IMR-90 (cell line): ENCODE data around the gene TBCK. TPM values are rescaled to one million over a fixed set of nuclear protein-coding genes. Genes with fewer than 3 reads are reported as not detected.

ENCODE experiments used
- ATAC-seq: fragments of 200-7000 bp; cut with Tn5 transposase; 2 replicates; pipeline ENCODE4 v1.9.1; 2020; ENCODE audit warnings: low read depth, mild to moderate bottlenecking, moderate library complexity
- BruUV-seq: library from RNA; stranded (reverse); fragments of 400-500 nt; replicated peaks from 2 replicates; lab custom pipeline; 2021; lab: Mats Ljungman, UMichigan
- CTCF ChIA-PET: fragments of 300-600 bp; formaldehyde crosslinking; extraction: SDS; loops from one replicate; lab custom pipeline; 2021; ENCODE audit warnings: antibody characterized with exemption; lab: Yijun Ruan, JAX
- POLR2A ChIA-PET: fragments of 300-600 bp; sonication (Branson Sonifier 250); formaldehyde crosslinking; loops from one replicate; lab custom pipeline; 2022; ENCODE audit warnings: antibody characterized with exemption; ENCODE audit not compliant: unreplicated experiment; lab: Charles Lee
- DNase-seq: peaks from one replicate; pipeline ENCODE4 v3.0.0; 2013
- H2AFZ ChIP-seq: replicated peaks from 2 replicates; pipeline ENCODE3; 2013; ENCODE audit warnings: low read length, mild to moderate bottlenecking; ENCODE audit not compliant: poor library complexity
- H2AK5ac ChIP-seq: 2 replicates; pipeline ENCODE4 v1.6.1; 2013; ENCODE audit warnings: low read depth, low read length, inconsistent platforms
- H2AK9ac ChIP-seq: replicated peaks from 2 replicates; pipeline ENCODE3; 2013; ENCODE audit warnings: mild to moderate bottlenecking, low read depth, low read length, moderate library complexity; ENCODE audit not compliant: poor library complexity
- H2BK120ac ChIP-seq: 2 replicates; pipeline ENCODE4 v1.6.1; 2013; ENCODE audit warnings: low read depth, low read length, inconsistent platforms
- H2BK15ac ChIP-seq: 3 replicates; pipeline ENCODE4 v1.6.1; 2013; ENCODE audit warnings: low read depth, low read length, inconsistent platforms
- H2BK20ac ChIP-seq: 2 replicates; pipeline ENCODE4 v1.6.1; 2013; ENCODE audit warnings: low read depth, mild to moderate bottlenecking, inconsistent platforms, low read length, moderate library complexity
- H2BK5ac ChIP-seq: 2 replicates; pipeline ENCODE4 v1.6.1; 2013; ENCODE audit warnings: mild to moderate bottlenecking, low read depth, low read length, inconsistent platforms; ENCODE audit not compliant: poor library complexity, severe bottlenecking
- H3K14ac ChIP-seq: replicated peaks from 2 replicates; pipeline ENCODE4 v1.6.1; 2013; ENCODE audit warnings: low read depth, low read length, inconsistent platforms
- H3K18ac ChIP-seq: 2 replicates; pipeline ENCODE4 v1.6.1; 2013; ENCODE audit warnings: low read depth, low read length, control low read depth
- H3K23ac ChIP-seq: 2 replicates; pipeline ENCODE4 v1.6.1; 2013; ENCODE audit warnings: low read depth, low read length, inconsistent platforms
- H3K27ac ChIP-seq: 2 replicates; pipeline ENCODE4 v1.5.1; 2013; ENCODE audit warnings: mild to moderate bottlenecking, control low read depth, low read length; ENCODE audit not compliant: insufficient read depth
- H3K27me3 ChIP-seq: 2 replicates; pipeline ENCODE4 v1.6.1; 2013; ENCODE audit warnings: low read length; ENCODE audit not compliant: control insufficient read depth, insufficient read depth
- H3K36me3 ChIP-seq: 2 replicates; pipeline ENCODE4 v1.6.1; 2013; ENCODE audit warnings: low read length, mixed read lengths; ENCODE audit not compliant: control insufficient read depth, insufficient read depth
- H3K4ac ChIP-seq: 2 replicates; pipeline ENCODE4 v1.6.1; 2013; ENCODE audit warnings: low read depth, low read length, inconsistent platforms
- H3K4me1 ChIP-seq: 2 replicates; pipeline ENCODE4 v1.6.1; 2013; ENCODE audit warnings: low read length, mixed read lengths; ENCODE audit not compliant: control insufficient read depth, insufficient read depth
- H3K4me2 ChIP-seq: 2 replicates; pipeline ENCODE4 v1.6.1; 2013; ENCODE audit warnings: low read depth, mild to moderate bottlenecking, control low read depth, low read length, moderate library complexity
- H3K4me3 ChIP-seq: 2 replicates; pipeline ENCODE4 v1.5.1; 2013; ENCODE audit warnings: low read depth, mild to moderate bottlenecking, control low read depth, low read length, moderate library complexity; ENCODE audit not compliant: insufficient read depth
- H3K56ac ChIP-seq: 2 replicates; pipeline ENCODE4 v1.6.1; 2013; ENCODE audit warnings: low read length, inconsistent platforms; ENCODE audit not compliant: insufficient read depth; ENCODE audit errors: extremely low read depth
- H3K79me1 ChIP-seq, 2 experiments: 2 replicates each; pipeline ENCODE4 v1.6.1; 2013; ENCODE audit warnings: low read length in 2 of 2, inconsistent platforms in 1 of 2, low read depth in 1 of 2
- H3K9ac ChIP-seq: 2 replicates; pipeline ENCODE4 v1.6.1; 2013; ENCODE audit warnings: low read depth, low read length, control low read depth
- H3K9me1 ChIP-seq: 2 replicates; pipeline ENCODE4 v1.6.1; 2013; ENCODE audit warnings: low read length, inconsistent platforms; ENCODE audit not compliant: insufficient read depth
- H3K9me3 ChIP-seq: 2 replicates; pipeline ENCODE4 v1.6.1; 2013; ENCODE audit warnings: low read length; ENCODE audit not compliant: control insufficient read depth, insufficient read depth
- H4K20me1 ChIP-seq: 2 replicates; pipeline ENCODE4 v1.6.1; 2013; ENCODE audit warnings: low read length, inconsistent platforms; ENCODE audit not compliant: insufficient read depth
- H4K5ac ChIP-seq: 2 replicates; pipeline ENCODE4 v1.6.1; 2013; ENCODE audit warnings: mild to moderate bottlenecking, low read depth, low read length, control low read depth
- H4K8ac ChIP-seq, 2 experiments: 2 replicates each; pipeline ENCODE4 v1.6.1; 2013; ENCODE audit warnings: low read depth in 2 of 2, low read length in 2 of 2, control low read depth in 1 of 2, inconsistent platforms in 1 of 2
- H4K91ac ChIP-seq: 2 replicates; pipeline ENCODE4 v1.6.1; 2013; ENCODE audit warnings: low read depth, low read length, inconsistent platforms; ENCODE audit not compliant: insufficient read depth
- BHLHE40 ChIP-seq: fragments of 150-350 bp; IDR thresholded peaks from 2 replicates; pipeline ENCODE4 v1.6.1; 2016; ENCODE audit warnings: mild to moderate bottlenecking, low read depth, low read length
- CEBPB ChIP-seq: IDR thresholded peaks from 2 replicates; pipeline ENCODE4 v1.6.1; 2012; ENCODE audit warnings: low read depth, low read length, improper control_type of control experiment
- FOS ChIP-seq: fragments of 150-350 bp; IDR thresholded peaks from 2 replicates; pipeline ENCODE4 v1.6.1; 2016; ENCODE audit warnings: low read depth, low read length
- MXI1 ChIP-seq: IDR thresholded peaks from 2 replicates; pipeline ENCODE4 v1.6.1; 2012; ENCODE audit warnings: low read depth, mild to moderate bottlenecking, low read length, moderate library complexity, borderline replicate concordance
- NFE2L2 ChIP-seq: fragments of 150-350 bp; IDR thresholded peaks from 2 replicates; pipeline ENCODE4 v1.6.1; 2016; ENCODE audit warnings: low read depth, mild to moderate bottlenecking, low read length
- POLR2A ChIP-seq: IDR thresholded peaks from 2 replicates; pipeline ENCODE4 v1.6.1; 2012; ENCODE audit warnings: mild to moderate bottlenecking, low read depth, low read length
- RCOR1 ChIP-seq: IDR thresholded peaks from 2 replicates; pipeline ENCODE4 v1.6.1; 2012; ENCODE audit warnings: mild to moderate bottlenecking, low read length, improper control_type of control experiment; ENCODE audit not compliant: insufficient replicate concordance
- RFX5 ChIP-seq: IDR thresholded peaks from 2 replicates; pipeline ENCODE4 v1.8.0; 2012; ENCODE audit warnings: low read depth, mild to moderate bottlenecking, low read length, moderate library complexity
- SMC3 ChIP-seq: fragments of 150-350 bp; IDR thresholded peaks from 2 replicates; pipeline ENCODE4 v1.6.1; 2016; ENCODE audit warnings: low read depth, mild to moderate bottlenecking, antibody characterized with exemption, low read length, moderate library complexity
- WGBS, 2 experiments: methylation state at CpG; one replicate each; pipeline versions ENCODE4 v1.1.5 to v1.1.7; 2013; ENCODE audit warnings: missing lambda C conversion rate in 2 of 2; ENCODE audit not compliant: insufficient read length in 1 of 2; ENCODE audit errors: extremely low coverage in 2 of 2; 5-methylcytosine and 5-hydroxymethylcytosine counted together
- dilution Hi-C: fragments of 300-500 bp; cut with HindIII; formaldehyde crosslinking; loops from one replicate; pipeline ENCODE4 v1.14.3; 2018; ENCODE audit warnings: low sequenced_read_pairs; ENCODE audit not compliant: unreplicated experiment
- in situ Hi-C: fragments of 300-500 bp; cut with MboI; formaldehyde crosslinking; loops from 3 replicates; pipeline ENCODE4 v1.14.3; 2019; ENCODE audit warnings: low sequenced_read_pairs, inconsistent platforms, mixed read lengths
- intact Hi-C: fragments of 100-400 bp; cut with micrococcal nuclease; formaldehyde crosslinking; loops from 2 replicates; pipeline ENCODE4 v1.10.0; 2022
- polyA plus RNA-seq, 3 experiments: library from polyadenylated mRNA; depleted of rRNA; stranded (reverse); fragments of >200 nt; gene quantifications; 2 replicates each; pipeline ENCODE4 v1.2.3, GENCODE V29; 2012; ENCODE audit warnings: low replicate concordance in 1 of 3
- total RNA-seq: library from RNA; depleted of rRNA; stranded (reverse); fragments of >200 nt; gene quantifications from 2 replicates; pipeline ENCODE4 v1.2.3, GENCODE V29; 2012
- TF ChIP-seq, protein P1 (sequence below): fragments of 150-350 bp; IDR thresholded peaks from 2 replicates; pipeline ENCODE4 v1.6.1; 2016; ENCODE audit warnings: low read depth, mild to moderate bottlenecking, low read length, moderate library complexity, borderline replicate concordance
- TF ChIP-seq, protein P2 (sequence below): conservative IDR thresholded peaks from 2 replicates; pipeline ENCODE4 v1.5.1; 2012; ENCODE audit warnings: mild to moderate bottlenecking, low read depth, low read length, improper control_type of control experiment

The TBCK gene
- total and polyA plus RNA-seq, 2 of the 4 experiments (the other 2 are of a cell fraction) = 10.7 to 29.9 TPM

DNA sequence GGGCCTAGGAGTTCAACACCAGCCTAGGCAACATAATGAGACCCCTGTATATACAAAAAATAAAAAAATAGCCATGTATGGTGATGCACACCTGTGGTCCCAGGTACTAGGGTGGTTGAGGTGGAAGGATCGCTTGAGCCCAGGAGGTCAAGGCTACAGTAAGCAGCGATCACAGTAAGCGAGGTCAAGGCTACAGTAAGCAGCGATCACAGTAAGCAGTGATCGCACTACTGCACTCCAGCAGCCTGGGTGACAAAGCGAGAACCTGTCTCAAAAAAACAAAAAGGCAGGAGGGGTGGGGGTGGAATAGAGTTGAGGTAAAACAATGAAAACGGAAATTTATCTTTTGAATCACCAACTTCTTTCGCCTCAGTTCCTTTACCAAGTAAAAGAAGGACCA is 29.4 kb downstream of the TBCK start:
- H4K5ac ChIP-seq = no peak overlapping the region
- POLR2A ChIA-PET = no interaction called here
- DNase-seq = no peak
- TF ChIP-seq CEBPB (no peak), NFE2L2 (no peak), RCOR1 (no peak), SMC3 (no peak), RFX5 (no peak), MXI1 (no peak), FOS (no peak), BHLHE40 (no peak), POLR2A (no peak)
- TF ChIP-seq, protein P1, sequence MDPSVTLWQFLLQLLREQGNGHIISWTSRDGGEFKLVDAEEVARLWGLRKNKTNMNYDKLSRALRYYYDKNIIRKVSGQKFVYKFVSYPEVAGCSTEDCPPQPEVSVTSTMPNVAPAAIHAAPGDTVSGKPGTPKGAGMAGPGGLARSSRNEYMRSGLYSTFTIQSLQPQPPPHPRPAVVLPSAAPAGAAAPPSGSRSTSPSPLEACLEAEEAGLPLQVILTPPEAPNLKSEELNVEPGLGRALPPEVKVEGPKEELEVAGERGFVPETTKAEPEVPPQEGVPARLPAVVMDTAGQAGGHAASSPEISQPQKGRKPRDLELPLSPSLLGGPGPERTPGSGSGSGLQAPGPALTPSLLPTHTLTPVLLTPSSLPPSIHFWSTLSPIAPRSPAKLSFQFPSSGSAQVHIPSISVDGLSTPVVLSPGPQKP = no peak
- TF ChIP-seq, protein P2, sequence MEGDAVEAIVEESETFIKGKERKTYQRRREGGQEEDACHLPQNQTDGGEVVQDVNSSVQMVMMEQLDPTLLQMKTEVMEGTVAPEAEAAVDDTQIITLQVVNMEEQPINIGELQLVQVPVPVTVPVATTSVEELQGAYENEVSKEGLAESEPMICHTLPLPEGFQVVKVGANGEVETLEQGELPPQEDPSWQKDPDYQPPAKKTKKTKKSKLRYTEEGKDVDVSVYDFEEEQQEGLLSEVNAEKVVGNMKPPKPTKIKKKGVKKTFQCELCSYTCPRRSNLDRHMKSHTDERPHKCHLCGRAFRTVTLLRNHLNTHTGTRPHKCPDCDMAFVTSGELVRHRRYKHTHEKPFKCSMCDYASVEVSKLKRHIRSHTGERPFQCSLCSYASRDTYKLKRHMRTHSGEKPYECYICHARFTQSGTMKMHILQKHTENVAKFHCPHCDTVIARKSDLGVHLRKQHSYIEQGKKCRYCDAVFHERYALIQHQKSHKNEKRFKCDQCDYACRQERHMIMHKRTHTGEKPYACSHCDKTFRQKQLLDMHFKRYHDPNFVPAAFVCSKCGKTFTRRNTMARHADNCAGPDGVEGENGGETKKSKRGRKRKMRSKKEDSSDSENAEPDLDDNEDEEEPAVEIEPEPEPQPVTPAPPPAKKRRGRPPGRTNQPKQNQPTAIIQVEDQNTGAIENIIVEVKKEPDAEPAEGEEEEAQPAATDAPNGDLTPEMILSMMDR = no peak
- H2BK20ac ChIP-seq = no peak overlapping the region
- no peaks in the 10 kb centered on the region for H3K9me3 ChIP-seq
- H3K79me1 ChIP-seq = peaks cover 10 to 11% of the 10 kb centered on the region in 2 experiments; a peak in 2 of 4 replicates
- 100% methylated on average over 2 of the region's 8 CpGs; no CpG with 5 or more reads in 1 of the 2 experiments for WGBS, 2 experiments
- no TSS peak for BruUV-seq
- H3K36me3 ChIP-seq = peaks cover 2% of the 10 kb centered on the region
- no peak overlapping the region for H3K9ac ChIP-seq
- peaks cover 6% of the 10 kb centered on the region; the same call in 1 of the 2 replicates for H3K9me1 ChIP-seq
- H3K56ac ChIP-seq = no peak overlapping the region
- no peak overlapping the region for H2AK9ac ChIP-seq
- no peak overlapping the region for H3K23ac ChIP-seq
- no peaks in the 10 kb centered on the region; the same call in 1 of the 2 replicates for H4K20me1 ChIP-seq
- H4K8ac ChIP-seq = no peak overlapping the region
- H3K4me2 ChIP-seq = no peak overlapping the region
- H2AFZ ChIP-seq = no peak overlapping the region
- H3K14ac ChIP-seq = no peak overlapping the region
- no peaks in the 10 kb centered on the region for H3K27me3 ChIP-seq
- 0 out of 2 replicates have a peak overlapping the region, but pooled peaks have one; percentile 14 for H2BK120ac ChIP-seq
- no peak overlapping the region for H3K27ac ChIP-seq
- no peak for ATAC-seq
- no peak overlapping the region for H3K4me3 ChIP-seq
- dilution Hi-C loops (no loop called here), intact Hi-C loops (no loop called here), in situ Hi-C loops (no loop called here)
- CTCF ChIA-PET = no interaction called here
- H3K4ac ChIP-seq = no peak overlapping the region
- no peak overlapping the region for H2BK5ac ChIP-seq
- no peak overlapping the region for H2AK5ac ChIP-seq
- H4K91ac ChIP-seq = no peak overlapping the region
- H3K4me1 ChIP-seq = no peaks in the 10 kb centered on the region
- peak overlapping the region; percentile 20; the same call in 1 of the 2 replicates for H3K18ac ChIP-seq
- H2BK15ac ChIP-seq = no peak overlapping the region; the same call in 2 of the 3 replicates
